ENCODE results near the gene FCHSD1.
"Not testable (repeated sequence)": the region's sequence is repeated elsewhere in the genome, so short reads cannot be mapped to it uniquely, and the experiment has no call there.

FCHSD1 gene

DNA sequence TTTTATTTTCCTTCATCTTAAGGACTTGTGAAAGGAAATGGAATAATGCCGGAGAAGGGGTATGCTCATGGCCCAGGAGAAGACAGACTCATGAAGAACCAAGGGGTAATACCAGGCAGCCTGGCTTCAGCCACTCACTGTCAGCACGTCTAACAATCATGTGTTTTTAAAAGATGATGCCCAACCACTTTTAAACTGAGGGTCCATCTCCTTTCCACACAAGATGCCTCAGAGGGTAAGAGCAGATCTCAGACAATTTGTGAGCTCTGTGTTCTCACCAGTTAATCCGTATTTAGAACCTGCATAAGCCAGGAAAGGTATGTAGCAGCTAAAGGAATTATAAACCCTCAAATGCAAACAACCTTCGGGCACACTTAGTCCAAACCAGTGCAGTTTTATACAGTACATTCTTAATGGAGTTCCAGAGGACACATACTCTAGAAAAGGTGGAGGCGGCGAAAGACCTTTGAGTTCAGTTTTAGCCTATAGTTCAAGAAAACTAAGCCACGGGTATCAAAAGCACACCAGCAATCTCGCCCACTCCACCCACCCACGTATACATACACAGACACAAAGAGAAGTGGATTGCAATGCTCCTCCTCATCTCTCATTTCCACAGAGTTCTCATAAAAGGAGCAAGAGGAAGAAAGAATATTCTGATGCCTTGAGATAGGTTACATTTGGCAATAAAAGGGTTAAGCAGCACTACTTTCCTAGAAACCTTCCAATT is 35.1 kb downstream of the FCHSD1 start:
- DNase-seq: peak; percentile 59 to 74

DNA sequence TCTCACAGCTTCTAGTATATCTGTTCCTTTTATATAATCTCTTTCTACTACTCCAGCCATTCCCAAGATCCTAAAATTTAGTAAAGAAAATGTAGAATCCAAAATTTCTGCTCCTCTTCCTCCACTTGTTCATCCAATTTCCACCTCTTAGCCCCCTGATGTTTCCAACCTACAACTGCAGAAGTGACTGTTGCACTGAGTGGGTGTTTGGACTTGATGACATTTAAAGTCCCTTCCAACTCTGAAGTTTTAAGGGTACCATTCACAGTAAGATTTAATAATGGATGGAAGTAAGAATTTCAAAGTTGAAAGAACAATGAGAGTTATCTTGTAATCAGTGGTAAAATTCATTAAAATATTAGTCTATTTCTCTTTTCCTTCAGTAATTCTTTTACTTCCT is 37.9 kb downstream of the FCHSD1 start:
- DNase-seq: no peak

DNA sequence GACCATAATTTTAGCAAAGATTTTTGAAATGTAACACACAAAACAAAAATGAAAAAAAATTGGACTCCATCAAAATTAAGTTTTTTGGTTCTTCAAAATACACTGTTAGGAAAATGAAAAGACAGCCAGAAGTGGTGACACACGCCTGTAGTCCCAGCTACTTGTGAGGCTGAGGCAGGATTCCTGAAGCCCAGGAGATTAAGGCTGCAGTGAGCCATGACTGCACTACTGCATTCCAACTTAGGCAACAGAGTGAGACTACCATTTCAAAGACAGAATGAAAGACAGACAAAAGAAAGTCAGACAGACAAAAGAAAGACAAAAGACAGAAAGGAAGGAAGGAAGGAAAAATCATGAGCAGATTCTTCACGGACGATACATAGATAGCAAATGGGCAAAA is 39.9 kb downstream of the FCHSD1 start:
- no peak for DNase-seq

DNA sequence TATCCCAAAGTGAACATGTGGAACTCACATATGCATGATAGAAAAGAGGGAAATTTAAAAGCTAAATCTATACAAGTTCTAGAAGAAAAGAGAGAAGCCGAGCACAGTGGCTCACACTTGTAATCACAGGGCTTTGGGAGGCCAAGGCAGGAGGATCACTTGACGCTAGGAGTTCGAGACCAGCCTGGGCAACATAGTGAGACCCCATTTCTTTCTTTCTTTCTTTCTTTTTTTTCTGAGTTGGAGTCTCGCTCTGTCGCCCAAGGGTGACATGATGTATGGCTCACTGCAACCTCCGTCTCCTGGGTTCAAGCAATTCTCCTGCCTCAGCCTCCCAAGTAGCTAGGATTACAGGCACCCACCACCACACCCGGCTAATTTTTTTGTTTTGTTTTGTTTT is 41.3 kb downstream of the FCHSD1 start:
- not testable (repeated sequence) for DNase-seq

DNA sequence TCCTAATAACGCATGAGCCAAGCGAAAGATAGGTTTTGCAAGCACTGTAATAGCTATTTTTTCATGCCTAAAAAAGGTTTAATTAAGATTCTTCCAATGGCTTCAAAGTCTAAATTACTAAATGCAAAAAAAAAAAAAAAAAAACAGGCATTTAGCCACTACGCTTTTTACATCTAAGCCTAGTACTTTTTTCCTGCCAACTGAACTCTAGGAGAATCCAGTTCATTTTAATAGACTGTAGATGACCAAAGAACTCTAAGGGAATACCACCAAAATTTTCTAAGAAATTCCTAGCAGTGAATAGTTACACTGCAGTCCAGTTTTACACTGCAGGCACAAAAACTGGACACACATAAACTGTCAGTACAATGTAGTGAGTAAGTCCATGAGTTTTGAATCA is 42.2 kb downstream of the FCHSD1 start:
- no peak for DNase-seq

DNA sequence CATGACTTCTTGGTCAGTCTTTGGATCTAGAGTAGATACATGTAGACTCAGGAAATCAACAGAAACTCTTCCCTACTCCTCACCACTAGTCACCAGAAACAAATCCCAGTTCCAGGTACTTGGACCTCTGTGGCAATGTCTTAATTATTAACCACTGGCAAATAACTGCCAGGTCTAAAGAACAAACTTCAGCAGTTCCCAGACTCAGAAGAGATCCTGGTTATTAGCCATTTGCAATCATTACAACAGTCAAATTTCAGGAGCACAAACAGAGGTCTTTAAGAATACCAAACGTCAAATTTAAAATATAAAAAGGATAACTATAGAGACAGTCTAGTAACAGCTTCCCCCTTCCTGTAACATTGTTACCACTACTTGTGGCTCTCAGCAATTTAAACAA is 42.7 kb downstream of the FCHSD1 start:
- DNase-seq: no peak

DNA sequence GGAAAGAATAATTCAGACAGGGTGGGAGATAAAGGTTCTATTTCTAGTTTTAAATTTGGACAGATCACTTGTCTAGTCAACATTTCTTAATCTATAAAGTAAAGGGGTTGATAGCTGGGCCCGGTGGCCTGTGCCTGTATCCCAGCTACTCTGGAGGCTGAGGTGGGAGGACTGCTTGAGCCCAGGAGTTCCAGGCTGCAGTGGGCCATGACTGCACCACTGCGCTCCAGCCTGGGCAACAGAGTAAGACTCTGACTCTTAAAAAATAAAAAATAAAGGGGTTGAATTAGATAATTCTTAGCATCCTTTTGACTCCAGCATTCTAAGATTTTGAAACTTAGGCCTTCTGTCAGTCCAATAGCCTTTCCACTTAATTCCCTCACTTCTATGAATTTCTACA is 43.2 kb downstream of the FCHSD1 start:
- DNase-seq: no peak

DNA sequence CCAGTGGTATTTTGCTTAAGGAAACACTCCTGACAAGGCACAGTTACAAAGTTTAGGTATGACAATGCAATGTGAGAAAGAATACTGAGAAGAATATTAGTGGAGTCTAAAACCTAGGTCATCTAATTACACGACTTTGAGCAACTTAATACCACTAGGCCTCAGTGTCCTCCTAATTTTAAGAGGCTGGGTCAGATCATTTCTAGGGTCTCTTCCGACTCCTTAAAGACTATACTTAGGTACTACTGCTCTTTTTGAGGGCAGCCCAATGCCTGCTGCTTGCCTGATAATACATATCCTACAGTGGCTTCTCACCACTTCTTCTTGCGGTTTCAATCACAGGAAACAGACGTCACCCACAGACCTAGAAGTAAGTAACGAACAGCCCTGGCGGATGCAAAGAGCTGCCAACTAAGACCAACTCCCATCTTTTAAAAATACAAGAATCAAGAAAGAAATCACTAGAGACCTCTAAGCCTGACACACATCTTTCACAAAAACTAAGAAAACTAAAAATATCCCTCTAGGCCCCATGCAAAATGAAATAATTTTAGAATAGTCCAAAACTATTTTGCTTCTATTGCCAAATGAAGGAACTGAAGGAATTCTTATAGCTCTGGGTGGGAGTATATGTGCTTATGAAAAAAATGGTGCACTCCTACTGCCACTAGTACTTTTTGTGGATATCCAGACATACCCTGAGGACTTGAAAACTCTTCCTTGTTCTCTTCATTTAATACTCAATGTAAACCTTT is 45.5 kb downstream of the FCHSD1 start:
- peak; percentile 75 to 77 for DNase-seq

DNA sequence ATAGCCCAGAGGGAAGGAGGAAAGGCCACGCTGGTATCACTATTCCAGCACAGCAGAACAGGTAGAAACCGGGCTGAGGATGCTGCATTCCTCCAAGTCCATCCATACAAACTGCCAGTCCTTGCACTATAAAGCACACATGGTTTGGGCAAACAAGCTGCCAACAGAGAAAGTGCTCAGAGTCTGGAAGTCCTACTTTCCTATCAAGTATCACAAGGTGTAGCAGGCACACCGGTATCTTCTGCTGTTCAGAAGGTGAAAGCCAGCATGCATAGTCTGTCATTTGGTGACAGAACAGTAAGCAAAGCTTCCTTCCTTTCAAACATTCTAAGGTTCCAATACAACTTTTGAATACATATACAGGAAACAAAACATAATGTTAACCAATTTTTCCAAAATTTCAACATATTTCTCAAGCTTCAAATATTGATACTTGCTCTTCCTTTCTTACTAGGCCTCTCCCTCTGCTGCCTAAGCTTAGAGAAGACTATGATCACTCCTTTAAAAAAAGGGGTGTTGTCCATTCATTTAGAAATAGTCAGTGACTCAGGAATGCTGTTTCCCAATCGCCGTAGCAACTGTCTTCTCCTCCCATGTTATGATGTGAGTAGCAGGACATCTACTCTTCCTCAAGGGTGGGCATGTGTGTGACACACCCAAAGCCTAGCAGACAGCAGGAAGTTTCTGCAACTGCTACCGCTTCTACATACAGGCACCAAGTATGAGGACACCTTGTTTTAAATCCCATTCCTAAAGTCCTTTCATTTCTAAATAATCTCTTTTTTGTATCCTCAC is 47.1 kb downstream of the FCHSD1 start:
- peak; percentile 97 to 98 for DNase-seq

DNA sequence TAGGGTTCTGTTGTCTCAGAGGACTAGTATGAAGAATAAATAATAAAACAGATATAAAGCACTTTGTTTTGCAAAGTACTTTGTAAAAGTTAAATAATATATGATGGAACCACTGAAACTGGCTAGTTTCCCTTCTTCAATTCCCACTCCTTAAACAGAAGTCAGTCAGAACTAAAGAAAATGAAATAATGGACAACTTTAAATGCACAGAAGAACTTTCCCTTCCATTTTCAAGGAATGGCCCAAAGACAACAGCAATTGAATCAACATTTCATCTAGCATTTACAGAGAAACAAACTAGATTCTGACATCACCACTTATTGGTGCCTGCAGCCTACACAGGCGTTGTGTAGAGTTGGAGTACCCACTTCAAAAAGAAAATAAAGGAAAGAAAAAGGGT is 48.6 kb downstream of the FCHSD1 start:
- no peak for DNase-seq

DNA sequence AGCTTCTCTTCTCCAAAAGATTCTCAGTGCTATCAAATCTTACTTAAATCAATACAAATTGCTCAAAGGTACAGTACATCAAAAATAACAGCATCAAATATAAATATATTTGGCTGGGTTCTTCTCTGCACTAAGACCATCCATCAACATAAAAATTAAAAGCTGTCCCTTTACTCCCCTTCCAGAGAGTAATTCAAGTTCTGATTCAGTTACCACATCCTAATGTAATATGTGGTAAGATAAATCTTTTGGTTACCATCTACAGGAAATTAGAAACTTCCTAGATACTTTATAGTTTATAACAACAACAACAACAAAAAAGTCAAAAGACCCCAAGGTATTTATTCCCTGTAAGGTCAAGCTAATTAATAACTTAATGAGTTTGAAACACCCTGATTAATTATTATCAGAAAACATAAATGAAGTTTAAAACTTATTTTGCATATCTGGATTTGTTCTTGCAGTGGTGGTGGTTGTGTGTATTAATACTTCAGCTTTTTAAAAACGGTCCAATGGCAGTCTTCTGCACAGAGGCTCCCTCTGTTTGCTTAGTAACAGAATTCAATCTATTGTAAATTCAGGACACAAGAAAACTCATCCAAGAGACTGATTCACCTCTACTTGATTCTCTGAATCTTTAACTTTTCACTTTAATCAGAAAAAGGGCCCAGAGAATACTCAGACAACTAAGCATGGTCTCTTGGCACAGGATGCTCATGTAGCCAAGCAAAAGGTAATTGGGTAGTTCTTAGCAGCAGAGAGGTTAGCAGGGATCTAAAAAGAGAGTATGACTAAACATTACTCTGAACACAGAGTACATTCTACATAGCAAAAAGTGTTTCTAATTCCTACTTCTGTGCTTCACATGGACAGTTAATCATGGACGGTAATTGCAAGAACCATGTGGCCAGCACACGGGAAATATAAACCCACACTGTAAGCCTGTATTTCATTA is 52.5 kb downstream of the FCHSD1 start:
- no peak for DNase-seq

DNA sequence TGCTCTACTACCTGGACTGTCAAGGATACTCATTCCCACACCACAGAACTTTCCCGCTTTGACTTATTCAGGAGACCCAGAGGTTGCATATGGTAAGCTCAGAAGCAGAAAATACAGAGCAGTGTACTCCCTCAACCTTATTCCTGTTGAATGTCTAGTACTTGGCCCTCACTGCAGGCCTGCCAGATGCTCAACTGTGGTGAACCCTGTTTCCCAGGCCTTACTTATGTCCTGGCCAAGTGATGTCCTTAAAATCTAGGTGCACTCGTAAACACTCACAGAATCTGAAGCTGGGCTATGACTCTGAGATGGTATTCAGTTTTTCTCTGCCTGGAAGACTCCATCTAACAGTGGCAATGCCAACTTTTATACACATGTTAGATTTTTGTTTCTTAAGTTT is 53.4 kb downstream of the FCHSD1 start:
- no peak for DNase-seq

DNA sequence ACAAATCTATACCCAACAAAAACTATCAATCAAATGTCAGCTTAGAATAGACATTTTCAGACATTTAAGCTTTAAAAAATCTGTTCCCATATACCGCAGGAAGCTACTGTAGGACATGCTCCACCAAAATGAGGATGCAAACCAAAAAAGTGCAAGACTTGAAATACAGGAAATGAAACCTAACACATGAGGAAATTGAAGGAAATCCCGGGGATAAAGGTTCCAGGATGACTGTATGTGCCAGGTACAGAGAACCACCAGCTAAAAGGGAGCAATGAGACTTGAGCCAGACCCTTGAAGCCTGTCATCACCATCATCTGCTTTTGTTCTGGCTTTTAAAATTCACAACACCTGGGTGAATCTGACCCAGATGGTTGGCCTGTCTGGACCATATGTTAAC is 53.8 kb downstream of the FCHSD1 start:
- peak; percentile 71 to 73 for DNase-seq

DNA sequence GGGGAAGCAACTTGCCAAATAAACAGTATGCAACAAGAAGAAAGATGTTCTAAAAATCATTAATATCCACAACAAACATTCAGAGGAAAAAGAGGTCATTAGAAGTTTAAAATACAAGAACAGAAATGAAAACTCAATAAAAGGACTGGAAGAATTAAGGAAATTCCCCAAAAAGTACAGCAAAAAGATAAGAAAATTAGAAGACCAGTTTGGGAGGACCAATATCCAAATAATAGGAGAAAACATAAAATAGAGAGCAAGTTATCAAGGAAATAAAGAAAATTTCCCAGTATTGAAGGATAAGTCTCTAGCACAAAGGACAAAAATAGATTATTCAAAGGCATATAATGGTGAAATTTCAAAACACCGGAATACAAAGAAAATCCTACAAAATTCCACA is 54.4 kb downstream of the FCHSD1 start:
- DNase-seq: no peak

DNA sequence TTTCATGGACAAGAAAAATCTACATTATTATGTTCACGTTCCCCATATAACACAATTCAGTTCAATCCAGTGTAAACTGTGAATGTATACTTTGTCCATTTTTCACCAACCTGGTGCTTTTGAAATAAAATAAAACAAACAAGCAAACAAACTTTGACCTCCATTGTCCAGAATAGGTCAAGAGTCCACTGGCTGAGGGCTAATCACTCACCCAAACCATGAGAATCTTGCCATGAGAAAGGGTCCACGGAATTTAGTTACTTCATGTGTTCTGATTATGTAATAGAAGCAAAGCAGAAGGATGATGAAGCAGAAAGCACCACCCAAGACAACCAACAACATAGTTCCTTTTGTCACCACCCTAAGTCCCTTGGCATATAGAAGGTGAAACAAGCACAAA is 61.1 kb downstream of the FCHSD1 start:
- peak; percentile 60 to 79 for DNase-seq

All from inflammatory macrophage treated with lipopolysaccharide for 1 hour (primary cell).